Stimulated activated CD4-positive, alpha-beta T cell treated with anti-CD3 and anti-CD28 coated beads, Interleukin-1b, Interleukin-23, amount 100 ng/mL, for 24 hours (primary cell): ENCODE results near the gene SLC16A12.

Experiments
- DNase-seq, 4 experiments: peaks; one replicate each; pipeline ENCODE4 v3.0.0-alpha.2; 2020; ENCODE audit warnings: low read depth in 4 of 4, low spot score in 1 of 4

Gene SLC16A12, protein sequence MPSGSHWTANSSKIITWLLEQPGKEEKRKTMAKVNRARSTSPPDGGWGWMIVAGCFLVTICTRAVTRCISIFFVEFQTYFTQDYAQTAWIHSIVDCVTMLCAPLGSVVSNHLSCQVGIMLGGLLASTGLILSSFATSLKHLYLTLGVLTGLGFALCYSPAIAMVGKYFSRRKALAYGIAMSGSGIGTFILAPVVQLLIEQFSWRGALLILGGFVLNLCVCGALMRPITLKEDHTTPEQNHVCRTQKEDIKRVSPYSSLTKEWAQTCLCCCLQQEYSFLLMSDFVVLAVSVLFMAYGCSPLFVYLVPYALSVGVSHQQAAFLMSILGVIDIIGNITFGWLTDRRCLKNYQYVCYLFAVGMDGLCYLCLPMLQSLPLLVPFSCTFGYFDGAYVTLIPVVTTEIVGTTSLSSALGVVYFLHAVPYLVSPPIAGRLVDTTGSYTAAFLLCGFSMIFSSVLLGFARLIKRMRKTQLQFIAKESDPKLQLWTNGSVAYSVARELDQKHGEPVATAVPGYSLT

DNA sequence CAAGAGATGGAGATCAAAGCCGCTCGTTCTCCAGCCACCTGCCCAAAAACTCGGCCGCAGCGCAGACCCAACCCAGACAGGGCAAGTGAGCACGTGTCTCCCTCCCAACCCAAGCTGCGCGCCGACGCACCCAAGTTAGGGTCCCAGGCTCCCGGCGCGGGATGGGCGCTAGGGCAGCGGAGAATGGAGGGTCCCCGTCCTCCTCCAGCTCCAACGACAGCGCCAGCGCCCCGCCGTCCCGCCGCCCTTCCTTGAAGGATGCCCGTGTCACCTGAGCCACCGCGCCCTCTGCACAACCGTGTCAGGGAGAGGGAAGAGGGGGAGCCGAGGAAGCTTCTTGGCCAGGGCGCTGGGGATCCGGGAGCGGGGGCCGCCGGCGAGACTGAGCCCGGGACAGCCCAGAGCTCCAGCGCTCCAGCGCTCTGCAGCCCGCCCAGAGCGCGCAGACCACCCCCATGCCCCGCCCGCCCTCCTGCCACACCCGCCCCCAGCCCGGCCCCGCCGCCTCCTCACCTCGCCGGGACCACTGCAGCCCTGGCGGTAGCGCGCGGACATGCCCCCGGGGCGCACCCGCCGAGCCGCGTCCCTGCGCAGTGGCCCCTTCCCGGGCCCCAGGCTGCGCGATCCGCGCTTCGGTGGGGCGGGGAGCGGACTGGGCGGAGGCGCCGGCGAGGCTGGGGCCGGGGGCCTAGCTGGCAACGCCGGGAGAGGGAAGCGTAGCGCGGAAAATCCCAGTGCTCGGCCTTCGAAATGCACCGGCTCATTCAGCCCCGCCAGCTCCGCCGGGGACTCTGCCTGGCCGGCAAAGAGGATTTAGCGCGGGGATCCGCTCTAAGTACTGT, at the start of gene SLC16A12:
TSS of gene SLC16A12 (minus strand) at position 424 of the 842 bp plus-strand sequence. CDS start 73,016 bp downstream, outside the sequence.
- DNase-seq, result no peak

DNA sequence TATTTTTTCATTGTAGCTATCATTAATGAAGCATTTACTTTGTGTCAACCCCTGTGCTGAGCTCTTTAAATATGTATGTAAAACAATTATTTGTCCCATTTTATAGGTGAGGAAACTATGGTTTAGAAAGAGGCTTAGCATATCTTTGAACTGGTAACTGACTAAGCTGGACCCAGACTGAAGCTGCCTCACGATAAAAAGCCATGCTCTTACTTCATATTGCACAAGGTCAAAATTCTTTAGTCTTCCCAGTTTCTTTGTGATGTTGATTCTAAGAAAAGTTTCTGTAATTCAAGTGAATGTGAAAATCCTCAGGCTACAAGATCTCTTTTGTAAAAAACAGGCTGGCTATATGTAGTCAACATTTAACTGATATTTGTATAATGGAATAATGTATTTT, 46.6 kb upstream of the SLC16A12 start:
- DNase-seq, result no peak

DNA sequence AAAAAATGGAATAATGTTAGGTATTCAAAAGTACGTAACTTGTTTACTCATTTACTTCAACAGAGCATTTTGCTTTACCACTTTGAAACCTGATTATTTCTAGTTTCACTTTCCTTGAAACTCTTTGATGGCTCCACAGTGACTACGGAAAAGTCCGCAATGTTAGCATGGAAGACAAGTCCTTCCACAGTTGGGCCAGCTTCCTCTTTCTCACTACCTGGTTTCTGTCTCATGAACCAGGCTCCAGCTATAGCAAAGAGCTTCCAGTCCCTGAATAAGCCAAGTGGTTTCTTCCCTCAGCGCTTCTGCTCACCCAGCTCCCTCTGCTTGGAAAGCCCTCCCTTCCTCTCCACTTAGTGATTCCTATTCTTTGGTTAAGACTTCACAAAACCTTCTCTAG, 44.8 kb upstream of the SLC16A12 start:
- no peak for DNase-seq

DNA sequence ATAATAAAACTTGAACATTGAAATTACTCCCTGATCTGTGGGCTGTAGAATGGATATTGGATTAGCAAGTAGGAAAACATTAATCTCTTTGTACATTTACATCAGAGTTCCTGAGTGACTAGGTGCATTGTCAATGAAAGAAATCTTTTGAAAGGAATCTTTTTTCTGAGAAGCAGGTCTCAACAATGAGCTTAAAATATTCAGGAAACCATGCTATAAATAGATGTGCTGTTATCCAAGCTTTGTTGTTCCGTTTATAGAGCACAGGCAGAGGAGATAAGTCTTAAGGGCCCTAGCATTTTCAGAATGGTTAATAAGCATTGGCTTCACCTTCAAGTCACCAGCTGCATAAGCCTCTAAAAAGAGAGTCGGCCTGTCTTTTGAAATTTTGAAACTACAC, 41.3 kb upstream of the SLC16A12 start:
- no peak for DNase-seq

DNA sequence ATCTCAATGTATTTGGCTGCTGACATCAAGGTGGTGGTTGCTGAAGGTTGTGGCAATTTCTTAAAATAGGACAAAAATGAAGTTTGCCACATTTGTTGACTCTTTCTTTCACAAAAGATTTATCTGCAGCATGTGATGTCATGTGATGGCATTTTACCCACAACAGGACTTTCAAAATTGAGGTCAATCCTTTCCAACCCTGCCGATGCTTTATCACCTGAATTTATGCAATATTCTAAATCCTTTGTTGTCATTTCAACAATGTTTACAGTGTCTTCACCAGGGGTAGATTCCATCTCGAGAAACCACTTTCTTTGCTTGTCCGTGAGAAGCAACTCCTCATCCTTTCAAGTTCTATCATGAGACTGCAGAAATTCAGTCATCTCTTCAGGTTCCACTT, 40.6 kb upstream of the SLC16A12 start:
- DNase-seq, result no peak

DNA sequence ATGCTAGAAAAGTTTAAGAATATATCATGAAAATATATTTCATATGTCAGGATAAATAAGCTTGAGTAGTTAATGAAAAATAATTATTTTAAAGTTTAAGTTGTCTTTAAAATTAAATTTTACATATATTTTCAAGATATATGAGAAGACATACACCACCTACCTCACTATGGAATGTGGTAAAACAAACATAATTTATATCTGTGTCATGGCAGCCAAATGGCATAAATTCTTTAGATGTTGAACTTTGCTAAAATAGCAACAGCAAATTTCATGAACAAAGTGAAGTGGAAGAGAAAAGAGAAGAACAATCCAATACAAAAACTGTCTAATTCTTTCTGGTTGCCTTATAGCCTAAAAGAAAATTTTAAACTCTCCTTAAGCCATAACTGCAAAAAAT, 39.6 kb upstream of the SLC16A12 start:
- DNase-seq, result no peak

DNA sequence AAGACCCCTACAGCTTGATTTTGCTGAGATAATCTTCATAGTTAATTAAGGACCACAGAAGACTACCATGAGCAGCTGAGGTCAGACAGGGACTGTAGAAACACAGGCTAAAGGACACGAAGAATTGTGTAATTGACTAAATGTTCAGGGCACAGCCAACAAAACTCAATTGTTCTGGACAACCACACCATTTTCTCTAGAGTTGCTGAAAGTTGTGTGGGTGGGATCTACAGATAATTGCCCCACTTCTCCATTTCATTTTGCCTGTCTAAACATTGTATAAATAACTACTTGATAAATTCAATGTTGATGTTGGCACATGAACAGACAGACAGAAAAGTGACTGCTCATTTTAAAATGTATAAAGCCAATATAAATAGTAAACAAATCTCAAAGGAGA, 39.0 kb upstream of the SLC16A12 start:
- DNase-seq, result no peak

DNA sequence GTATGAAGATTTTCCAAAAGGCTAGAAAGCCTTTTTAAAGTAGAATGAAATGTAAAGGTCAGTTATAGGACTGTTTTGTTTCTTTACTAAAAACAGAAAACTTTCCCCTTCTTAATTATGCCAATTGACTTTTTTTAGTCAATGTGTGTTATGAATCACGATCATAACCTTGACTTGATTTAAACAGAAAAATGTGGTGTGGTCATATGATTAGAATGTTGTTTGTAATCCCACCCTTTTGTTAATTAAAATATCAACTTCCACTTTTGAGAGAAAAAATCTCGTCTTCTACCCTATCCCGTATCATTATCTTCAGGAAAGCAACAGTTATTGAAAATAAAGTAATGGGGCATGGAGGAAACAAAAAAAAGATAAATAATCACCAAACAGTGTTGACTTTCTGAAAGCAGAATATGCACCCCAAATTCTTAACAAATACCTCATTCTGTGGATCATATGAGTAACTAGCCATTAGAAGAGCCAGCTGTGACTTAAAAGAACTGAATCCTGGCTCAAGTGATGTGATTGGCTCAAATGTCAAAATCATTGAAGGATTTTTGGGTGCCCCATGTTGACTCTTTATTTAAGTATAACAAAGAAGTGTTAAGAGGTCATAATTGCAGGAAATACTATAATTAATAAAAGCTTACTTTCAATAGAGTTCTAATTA, 32.3 kb upstream of the SLC16A12 start:
- DNase-seq, result no peak

DNA sequence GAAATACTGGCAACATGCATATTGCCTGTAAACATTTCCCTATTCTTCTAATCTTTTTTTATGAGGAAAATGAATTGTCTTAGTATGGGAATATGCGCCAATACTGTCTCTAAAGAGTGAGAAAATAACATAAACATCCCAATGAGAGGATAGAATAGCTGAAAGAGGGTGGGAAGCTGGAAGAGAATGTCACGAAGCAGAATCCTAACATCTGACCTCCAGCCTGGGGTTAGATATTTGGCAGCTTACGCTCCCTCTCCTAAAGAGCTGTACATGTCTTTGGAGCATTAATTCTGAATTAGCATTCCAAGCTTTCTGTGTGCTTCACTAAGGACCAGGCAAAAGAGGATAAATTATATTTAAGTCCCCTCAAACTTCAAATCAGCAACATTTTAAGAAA, 31.6 kb upstream of the SLC16A12 start:
- no peak for DNase-seq

DNA sequence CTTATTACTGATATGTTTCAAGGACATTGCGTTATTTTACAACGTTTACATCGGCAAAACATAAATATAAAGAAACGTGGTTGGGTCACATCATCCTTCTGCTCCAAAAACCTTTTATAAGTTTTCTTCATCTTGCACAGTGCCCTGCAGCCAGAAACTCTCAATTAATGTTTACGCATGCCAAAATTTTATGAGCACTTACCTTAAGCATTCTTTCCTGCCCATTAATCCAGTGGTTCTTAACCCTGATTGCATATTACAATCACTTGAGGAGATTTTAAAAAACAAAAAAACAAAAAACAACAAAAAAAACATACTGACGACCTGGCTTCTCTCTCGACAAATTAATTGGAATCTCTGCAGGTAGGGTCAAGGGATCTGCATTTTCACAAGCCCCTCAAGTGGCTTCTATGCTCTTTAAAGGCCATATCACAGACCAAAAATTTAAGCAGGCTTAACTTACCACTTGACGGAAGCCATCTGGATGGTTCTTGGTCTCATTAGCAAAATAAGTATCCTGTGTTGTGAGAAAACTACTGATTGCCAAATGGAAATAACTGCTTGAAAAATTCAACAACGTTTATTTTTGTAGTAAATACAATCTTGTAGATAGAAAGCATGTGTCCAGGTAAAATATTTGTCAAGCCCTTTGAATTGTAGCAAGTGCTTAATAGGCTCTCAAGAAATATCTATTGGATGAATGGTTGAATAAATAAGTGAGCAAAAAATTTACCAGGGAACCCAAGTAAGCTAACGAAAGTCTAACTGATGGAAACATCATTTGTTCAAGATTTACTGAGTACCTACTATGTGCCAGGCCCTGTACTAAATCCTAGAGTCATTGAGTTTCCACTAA, 30.9 kb upstream of the SLC16A12 start:
- DNase-seq, result no peak

DNA sequence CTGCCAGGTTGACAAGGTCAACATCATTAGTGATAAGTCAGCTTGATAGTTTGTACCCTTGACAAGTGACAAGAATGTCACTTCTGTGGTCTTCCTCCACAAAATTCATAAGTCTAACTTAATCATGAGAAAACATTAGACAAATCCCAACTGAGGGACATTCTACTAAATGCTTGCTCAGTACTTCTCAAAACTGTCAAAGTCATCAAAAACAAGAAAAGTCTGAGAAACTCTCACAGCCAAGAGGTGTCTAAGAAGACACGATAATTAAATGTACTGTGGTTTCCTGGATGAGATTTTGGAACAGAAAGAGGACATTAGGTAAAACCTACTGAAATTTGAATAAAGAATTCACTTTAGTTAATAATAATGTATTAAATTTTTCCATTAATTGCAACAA, 29.8 kb upstream of the SLC16A12 start:
- no peak for DNase-seq

DNA sequence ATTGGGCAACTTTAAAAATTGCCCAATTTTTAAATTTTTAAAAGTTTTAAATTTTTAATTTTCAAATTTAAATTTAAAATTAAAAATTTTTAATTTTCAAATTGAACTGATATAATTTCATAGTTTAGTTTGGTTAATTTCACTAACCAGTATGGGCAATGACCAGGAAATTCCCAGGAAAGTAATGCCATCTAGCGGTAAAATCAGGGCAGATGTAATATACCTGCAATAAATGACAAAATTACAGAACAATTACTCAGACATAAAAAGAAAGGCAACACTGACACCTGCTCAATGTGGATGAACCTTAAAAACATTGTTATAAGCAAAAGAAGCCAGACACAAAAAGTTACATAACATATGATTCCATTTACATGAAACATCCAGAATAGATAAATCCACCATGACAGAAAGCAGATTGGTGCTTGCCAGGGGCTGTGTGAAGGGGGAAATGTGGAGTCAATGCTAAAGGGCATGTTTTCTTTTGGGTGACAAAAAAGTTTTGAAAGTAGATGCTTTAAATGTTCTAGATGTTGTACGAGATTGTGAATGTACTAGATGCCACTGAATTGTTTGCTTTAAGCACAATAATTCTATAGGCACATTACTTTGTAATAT, 28.6 kb upstream of the SLC16A12 start:
- no peak for DNase-seq

DNA sequence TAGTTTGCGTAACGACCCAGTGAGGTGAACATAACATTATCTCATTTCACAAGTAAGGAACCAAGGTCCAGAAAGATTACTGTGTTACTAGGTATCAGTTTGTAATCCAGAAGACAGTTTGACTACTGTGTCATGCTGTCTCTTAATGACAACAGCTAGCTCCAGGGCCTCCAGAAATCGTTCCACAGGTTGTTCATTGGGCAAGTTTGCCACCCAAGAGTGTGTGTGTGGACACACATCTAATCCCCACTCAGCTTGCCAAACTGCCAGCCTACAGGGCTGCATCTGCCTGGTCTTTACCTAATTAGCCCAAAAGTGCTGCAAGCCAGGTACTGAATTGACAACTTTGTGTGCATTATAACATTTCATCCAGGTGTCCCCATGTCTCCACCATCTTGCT, 27.9 kb upstream of the SLC16A12 start:
- no peak for DNase-seq

DNA sequence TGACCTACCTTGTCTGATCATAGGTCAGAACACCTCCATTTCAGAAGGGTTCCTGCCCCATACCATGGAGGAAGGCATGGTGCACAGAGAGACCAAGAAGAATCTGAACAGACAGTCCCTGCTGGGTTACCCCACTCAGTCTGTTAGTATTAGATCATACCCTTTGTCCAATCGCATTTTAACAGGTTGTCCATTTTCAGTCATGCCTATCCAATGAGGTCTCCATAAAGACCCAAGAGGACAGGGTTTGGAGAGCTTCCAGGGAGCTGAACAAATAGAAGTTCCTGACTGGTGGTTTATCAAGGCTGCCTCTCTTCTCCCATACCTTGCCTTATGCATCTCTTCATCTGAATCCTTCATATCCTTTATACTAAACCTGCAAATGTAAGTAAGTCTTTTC, 21.2 kb upstream of the SLC16A12 start:
- DNase-seq, result no peak

DNA sequence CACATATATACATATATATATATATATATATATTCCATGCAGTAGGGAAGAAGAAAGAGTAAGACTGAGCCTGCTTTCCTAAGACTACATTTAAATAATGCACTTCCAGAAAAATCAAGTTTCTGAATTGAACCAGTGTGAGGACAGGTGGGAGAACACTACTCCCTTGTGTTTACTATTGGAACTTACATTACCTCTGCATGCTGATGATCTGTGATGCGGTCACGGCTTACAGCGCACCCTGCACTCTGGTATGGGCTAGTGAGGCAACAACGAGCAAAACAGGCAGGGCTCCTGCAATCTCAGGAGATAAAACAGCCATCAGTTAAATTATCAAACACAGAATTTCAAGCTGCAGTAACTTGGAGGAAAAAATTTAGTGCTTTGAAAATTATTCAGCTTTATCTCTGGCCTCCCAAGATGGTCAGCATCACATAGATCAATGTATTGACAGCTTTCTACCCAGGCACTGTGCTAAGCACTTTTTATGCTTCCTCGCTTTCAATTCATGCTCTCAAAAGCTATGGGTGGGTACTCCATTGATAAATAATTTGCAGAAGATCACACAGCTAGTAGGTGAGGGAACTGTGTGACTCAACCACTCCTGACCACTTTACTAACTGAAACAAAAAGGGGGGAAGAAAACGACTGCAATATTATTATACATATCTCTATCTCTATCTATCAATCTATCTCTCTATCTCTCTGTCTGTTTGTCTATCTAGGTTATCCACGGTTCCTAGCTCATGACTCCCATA, 20.5 kb upstream of the SLC16A12 start:
- DNase-seq, result no peak

DNA sequence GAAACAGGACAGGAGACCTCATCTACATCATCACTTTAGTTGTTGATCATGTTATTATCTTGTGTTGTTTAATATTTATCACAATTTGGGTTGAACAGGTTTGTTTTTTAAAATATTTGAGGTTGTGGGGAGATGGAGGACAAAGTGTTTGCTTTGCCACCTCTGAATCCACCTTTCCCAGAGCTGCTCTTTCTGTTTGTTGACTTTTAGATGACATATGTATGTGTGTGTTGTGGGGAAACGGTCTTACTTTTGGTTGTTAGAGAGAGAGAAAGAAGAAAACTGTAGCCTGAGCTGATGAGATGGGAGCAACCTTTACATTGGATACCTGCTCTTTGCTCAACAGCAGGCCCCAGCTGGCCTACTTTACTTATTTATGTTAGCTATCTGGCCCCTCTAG, 19.0 kb upstream of the SLC16A12 start:
- no peak for DNase-seq

DNA sequence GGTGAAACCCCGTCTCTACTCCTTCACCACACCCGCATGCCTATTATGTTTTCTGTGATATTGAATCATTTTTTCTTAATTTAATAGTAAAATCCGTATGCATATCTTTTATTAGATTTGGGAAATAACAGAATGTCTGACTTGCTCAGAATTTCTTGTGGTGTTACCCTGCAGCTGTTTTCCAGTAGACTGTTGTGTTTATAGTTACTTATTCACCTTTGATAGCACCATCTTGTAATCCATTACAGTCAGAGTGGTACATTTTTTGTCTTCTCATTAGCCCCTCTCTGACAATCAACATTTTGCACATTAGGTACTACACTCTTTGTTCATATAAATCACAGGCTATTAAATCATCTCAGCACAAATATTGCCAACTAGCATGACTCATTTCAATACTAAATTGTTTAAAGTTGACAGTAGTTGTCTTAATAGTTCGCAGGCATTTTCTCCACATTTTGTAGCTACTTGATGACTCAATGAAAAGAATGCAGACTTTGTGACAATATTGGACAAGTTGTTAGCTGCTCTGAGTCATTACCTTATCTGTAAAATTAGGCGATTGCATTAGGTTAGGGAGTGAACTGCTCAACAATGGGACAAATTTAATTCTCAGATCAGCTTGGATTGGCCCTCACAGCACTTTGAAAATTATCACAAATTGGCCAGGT, 17.8 kb upstream of the SLC16A12 start:
- no peak for DNase-seq

DNA sequence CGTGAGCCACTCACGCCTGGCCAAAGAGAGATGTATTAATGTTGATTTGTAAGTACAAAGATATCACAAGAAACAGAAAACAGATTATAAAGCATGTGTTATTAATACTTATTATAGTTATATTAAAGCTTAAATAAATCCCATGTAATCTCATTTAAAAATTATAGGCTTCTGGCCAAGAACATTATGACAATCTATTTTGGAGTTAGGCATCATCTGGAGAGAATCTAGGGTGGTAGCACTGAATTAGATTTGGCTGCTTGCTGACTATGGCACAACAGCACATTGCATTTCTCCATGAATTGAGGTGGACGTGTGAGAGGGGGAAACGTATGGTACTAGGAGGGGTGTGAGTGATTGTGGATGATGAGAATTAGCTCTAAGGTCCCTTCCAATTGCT, 16.8 kb upstream of the SLC16A12 start:
- no peak for DNase-seq

DNA sequence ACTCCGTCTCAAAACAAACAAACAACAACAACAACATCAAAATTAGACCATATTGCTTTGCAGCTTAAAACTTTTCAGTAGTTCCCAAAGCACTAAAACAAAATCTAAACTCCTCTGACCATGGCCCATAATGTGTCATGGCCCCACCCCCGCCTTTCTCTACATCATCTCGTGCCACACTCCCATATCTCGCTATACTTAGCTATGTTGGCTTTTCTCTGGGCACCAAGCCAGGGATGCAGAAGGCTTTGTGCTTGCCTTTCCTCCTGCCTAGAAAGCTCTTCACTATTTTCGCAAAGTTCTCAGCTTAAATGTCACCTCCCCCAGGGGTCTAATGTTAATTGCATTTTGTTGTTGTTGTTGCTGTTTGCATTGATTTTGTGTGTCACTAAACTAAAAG, 15.1 kb upstream of the SLC16A12 start:
- DNase-seq, result no peak
